Liver (tissue), 9 donors: Measurements from ENCODE around the gene KCNK10. TPM values are rescaled to one million over a fixed set of nuclear protein-coding genes. Genes with fewer than 3 reads are reported as not detected.

Experiments
- DNase-seq: peaks from one replicate; pipeline ENCODE4 v3.0.0-alpha.2; 2017; ENCODE audit warnings: low spot score
- H3K27ac ChIP-seq, 2 donors: one replicate each; pipeline ENCODE4 v1.7.0; 2013; ENCODE audit warnings: inconsistent platforms in 2 of 2, low read length in 2 of 2, control low read depth in 1 of 2, low read depth in 1 of 2, mild to moderate bottlenecking in 1 of 2
- H3K27me3 ChIP-seq, 4 donors: one replicate each; pipeline versions ENCODE4 v1.6.1 to v1.7.0; 2013; ENCODE audit warnings: low read length in 3 of 4, inconsistent platforms in 1 of 4, mild to moderate bottlenecking in 1 of 4, moderate library complexity in 1 of 4; ENCODE audit not compliant: control insufficient read depth in 4 of 4, insufficient read depth in 4 of 4
- H3K36me3 ChIP-seq, 4 donors: one replicate each; pipeline versions ENCODE4 v1.6.1 to v1.7.0; 2013; ENCODE audit warnings: low read length in 3 of 4, mild to moderate bottlenecking in 3 of 4, low read depth in 1 of 4, moderate library complexity in 1 of 4; ENCODE audit not compliant: control insufficient read depth in 4 of 4, insufficient read depth in 3 of 4
- H3K4me1 ChIP-seq, 4 donors: one replicate each; pipeline versions ENCODE4 v1.6.1 to v1.7.0; 2013; ENCODE audit warnings: low read length in 3 of 4, mild to moderate bottlenecking in 3 of 4, moderate library complexity in 1 of 4; ENCODE audit not compliant: control insufficient read depth in 4 of 4, insufficient read depth in 4 of 4
- H3K4me3 ChIP-seq, 3 donors: one replicate each; pipeline versions ENCODE4 v1.6.1 to v1.7.0; 2013; ENCODE audit warnings: low read length in 3 of 3, control low read depth in 1 of 3, low read depth in 1 of 3, mild to moderate bottlenecking in 1 of 3
- H3K9ac ChIP-seq, 2 donors: one replicate each; pipeline ENCODE4 v1.7.0; 2013; ENCODE audit warnings: low read length in 2 of 2, mild to moderate bottlenecking in 2 of 2, moderate library complexity in 2 of 2, control low read depth in 1 of 2, low read depth in 1 of 2
- H3K9me3 ChIP-seq, 4 donors: one replicate each; pipeline versions ENCODE4 v1.6.1 to v1.7.0; 2013; ENCODE audit warnings: low read length in 3 of 4; ENCODE audit not compliant: control insufficient read depth in 4 of 4
- FOXA1 ChIP-seq: IDR thresholded peaks from 2 replicates; pipeline ENCODE4 v1.6.1; 2016; ENCODE audit warnings: antibody characterized with exemption
- FOXA2 ChIP-seq: IDR thresholded peaks from 2 replicates; pipeline ENCODE4 v1.6.1; 2016; ENCODE audit warnings: antibody characterized with exemption
- GABPA ChIP-seq, 2 donors: IDR thresholded peaks in 1 of 2; conservative IDR thresholded peaks in 1 of 2; 2 replicates each; pipeline ENCODE4 v1.6.1; 2016; ENCODE audit warnings: antibody characterized with exemption in 2 of 2, mild to moderate bottlenecking in 1 of 2, moderate library complexity in 1 of 2
- HNF4A ChIP-seq, 2 donors: conservative IDR thresholded peaks; 2 replicates each; pipeline ENCODE4 v1.6.1; 2016; ENCODE audit warnings: antibody characterized with exemption in 2 of 2, mild to moderate bottlenecking in 2 of 2
- HNF4G ChIP-seq: IDR thresholded peaks from 2 replicates; pipeline ENCODE4 v1.6.1; 2016; ENCODE audit warnings: antibody characterized with exemption
- MAX ChIP-seq: IDR thresholded peaks from 2 replicates; pipeline ENCODE4 v1.6.1; 2016; ENCODE audit warnings: antibody characterized with exemption
- NR2F2 ChIP-seq: IDR thresholded peaks from 2 replicates; pipeline ENCODE4 v1.6.1; 2016; ENCODE audit warnings: antibody characterized with exemption
- RAD21 ChIP-seq, 2 donors: IDR thresholded peaks; 2 replicates each; pipeline ENCODE4 v1.6.1; 2016; ENCODE audit warnings: antibody characterized with exemption in 2 of 2, mild to moderate bottlenecking in 2 of 2
- REST ChIP-seq: IDR thresholded peaks from 2 replicates; pipeline ENCODE4 v1.6.1; 2016; ENCODE audit warnings: antibody characterized with exemption, mild to moderate bottlenecking
- RXRA ChIP-seq, 2 donors: IDR thresholded peaks; 2 replicates each; pipeline ENCODE4 v1.6.1; 2017 to 2018; ENCODE audit warnings: antibody characterized with exemption in 2 of 2, mild to moderate bottlenecking in 1 of 2
- SP1 ChIP-seq: IDR thresholded peaks from 2 replicates; pipeline ENCODE4 v1.6.1; 2018; ENCODE audit warnings: antibody characterized with exemption, mild to moderate bottlenecking
- YY1 ChIP-seq: IDR thresholded peaks from 2 replicates; pipeline ENCODE4 v1.6.1; 2016; ENCODE audit warnings: antibody characterized with exemption, mild to moderate bottlenecking
- WGBS: extraction: QIAGEN DNeasy Blood & Tissue Kit; methylation state at CpG from one replicate; pipeline ENCODE4 v1.1.7; 2013; 5-methylcytosine and 5-hydroxymethylcytosine counted together
- polyA plus RNA-seq, 2 donors: library from polyadenylated mRNA; stranded (reverse) in 1 of 2; unstranded in 1 of 2; fragments of 200-250 nt in 1 of 2; fragments of >200 nt in 1 of 2; fragmentation: Nextera tagmentation in 1 of 2; extraction: Ambion mirVana in 1 of 2; gene quantifications; one replicate each; pipeline versions ENCODE4 v1.2.1 to v1.2.3, GENCODE V29; 2013 to 2015
- total RNA-seq, 2 donors: library from RNA; depleted of rRNA; stranded (reverse); fragments of >200 nt; gene quantifications; one replicate each; pipeline ENCODE4 v1.2.3, GENCODE V29; 2014
- TF ChIP-seq, protein P1 (sequence below): IDR thresholded peaks from 2 replicates; pipeline ENCODE4 v1.6.1; 2016; ENCODE audit warnings: antibody characterized with exemption
- TF ChIP-seq, protein P2 (sequence below): fragments of 150-350 bp; IDR thresholded peaks from 2 replicates; pipeline ENCODE4 v1.5.1; 2017; ENCODE audit warnings: improper control_type of control experiment, low read depth, low read length; ENCODE audit not compliant: missing input control
- TF ChIP-seq, protein P3 (sequence below): IDR thresholded peaks from 2 replicates; pipeline ENCODE4 v1.6.1; 2016; ENCODE audit warnings: antibody characterized with exemption
- donor health status: healthy.
- donor health status: healthy.
- donor health status: healthy.
- donor health status: healthy.
- donor health status: healthy.

KCNK10 gene
- total and polyA plus RNA-seq, 4 donors, result 0.05 TPM; not detected in 3

DNA sequence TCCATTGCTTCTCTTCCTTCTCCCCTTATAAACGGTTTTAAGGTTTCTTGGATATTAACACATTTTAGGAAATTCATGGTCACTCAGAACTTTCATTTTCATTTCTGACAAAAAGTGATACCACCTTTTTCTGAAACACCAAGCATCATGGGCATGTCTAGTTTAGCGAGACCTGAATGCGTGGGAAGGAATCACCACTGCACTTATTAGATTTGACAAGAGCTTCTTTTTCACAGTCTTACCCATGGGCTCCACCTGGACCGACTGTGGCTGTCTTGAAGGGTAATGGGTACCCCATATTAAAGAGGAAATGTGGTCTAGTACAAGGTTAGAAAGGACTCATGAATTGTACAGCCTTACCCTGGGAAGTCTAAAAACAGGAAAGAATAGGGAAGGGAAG is 95.4 kb downstream of the KCNK10 start:
- Histone ChIP-seq H3K9ac (no peak overlapping the region), H3K27me3 (no peaks in the 10 kb centered on the region), H3K36me3 (no peaks in the 10 kb centered on the region), H3K4me1 (no peaks in the 10 kb centered on the region), H3K27ac (no peak overlapping the region), H3K9me3 (peaks cover 1 to 8% (median 4%) of the 10 kb centered on the region in 4 donors), H3K4me3 (no peak overlapping the region)
- no peak for DNase-seq
- 89% methylated on average over 4 of the region's 4 CpGs for WGBS
- no peak for TF ChIP-seq RAD21 (IDR thresholded peaks at IDR 0.05)
- TF ChIP-seq HNF4G, result no peak
- TF ChIP-seq, protein P1, sequence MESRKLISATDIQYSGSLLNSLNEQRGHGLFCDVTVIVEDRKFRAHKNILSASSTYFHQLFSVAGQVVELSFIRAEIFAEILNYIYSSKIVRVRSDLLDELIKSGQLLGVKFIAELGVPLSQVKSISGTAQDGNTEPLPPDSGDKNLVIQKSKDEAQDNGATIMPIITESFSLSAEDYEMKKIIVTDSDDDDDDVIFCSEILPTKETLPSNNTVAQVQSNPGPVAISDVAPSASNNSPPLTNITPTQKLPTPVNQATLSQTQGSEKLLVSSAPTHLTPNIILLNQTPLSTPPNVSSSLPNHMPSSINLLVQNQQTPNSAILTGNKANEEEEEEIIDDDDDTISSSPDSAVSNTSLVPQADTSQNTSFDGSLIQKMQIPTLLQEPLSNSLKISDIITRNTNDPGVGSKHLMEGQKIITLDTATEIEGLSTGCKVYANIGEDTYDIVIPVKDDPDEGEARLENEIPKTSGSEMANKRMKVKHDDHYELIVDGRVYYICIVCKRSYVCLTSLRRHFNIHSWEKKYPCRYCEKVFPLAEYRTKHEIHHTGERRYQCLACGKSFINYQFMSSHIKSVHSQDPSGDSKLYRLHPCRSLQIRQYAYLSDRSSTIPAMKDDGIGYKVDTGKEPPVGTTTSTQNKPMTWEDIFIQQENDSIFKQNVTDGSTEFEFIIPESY, result no peak
- no peak for TF ChIP-seq FOXA2
- TF ChIP-seq MAX, result no peak

GRCh38 chr14:88225721-88226120 is 97.3 kb downstream of the KCNK10 start:
- no peaks in the 10 kb centered on the region for H3K27me3 ChIP-seq
- peaks cover 2 to 15% (median 5%) of the 10 kb centered on the region in 4 donors for H3K9me3 ChIP-seq
- H3K36me3 ChIP-seq, result no peaks in the 10 kb centered on the region
- no peak for DNase-seq
- TF ChIP-seq REST, result no peak
- TF ChIP-seq HNF4A (conservative IDR thresholded peaks at IDR 0.05), result no peak
- TF ChIP-seq NR2F2, result no peak
- no peak for TF ChIP-seq RXRA (IDR thresholded peaks at IDR 0.05)
- TF ChIP-seq GABPA (IDR thresholded peaks at IDR 0.05 in 1 of 2, conservative IDR thresholded peaks at IDR 0.05 in 1 of 2), result no peak
- no peak for TF ChIP-seq FOXA2
- TF ChIP-seq, protein P1, result no peak
- TF ChIP-seq, protein P2, sequence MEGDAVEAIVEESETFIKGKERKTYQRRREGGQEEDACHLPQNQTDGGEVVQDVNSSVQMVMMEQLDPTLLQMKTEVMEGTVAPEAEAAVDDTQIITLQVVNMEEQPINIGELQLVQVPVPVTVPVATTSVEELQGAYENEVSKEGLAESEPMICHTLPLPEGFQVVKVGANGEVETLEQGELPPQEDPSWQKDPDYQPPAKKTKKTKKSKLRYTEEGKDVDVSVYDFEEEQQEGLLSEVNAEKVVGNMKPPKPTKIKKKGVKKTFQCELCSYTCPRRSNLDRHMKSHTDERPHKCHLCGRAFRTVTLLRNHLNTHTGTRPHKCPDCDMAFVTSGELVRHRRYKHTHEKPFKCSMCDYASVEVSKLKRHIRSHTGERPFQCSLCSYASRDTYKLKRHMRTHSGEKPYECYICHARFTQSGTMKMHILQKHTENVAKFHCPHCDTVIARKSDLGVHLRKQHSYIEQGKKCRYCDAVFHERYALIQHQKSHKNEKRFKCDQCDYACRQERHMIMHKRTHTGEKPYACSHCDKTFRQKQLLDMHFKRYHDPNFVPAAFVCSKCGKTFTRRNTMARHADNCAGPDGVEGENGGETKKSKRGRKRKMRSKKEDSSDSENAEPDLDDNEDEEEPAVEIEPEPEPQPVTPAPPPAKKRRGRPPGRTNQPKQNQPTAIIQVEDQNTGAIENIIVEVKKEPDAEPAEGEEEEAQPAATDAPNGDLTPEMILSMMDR, result no peak
- TF ChIP-seq, protein P3, sequence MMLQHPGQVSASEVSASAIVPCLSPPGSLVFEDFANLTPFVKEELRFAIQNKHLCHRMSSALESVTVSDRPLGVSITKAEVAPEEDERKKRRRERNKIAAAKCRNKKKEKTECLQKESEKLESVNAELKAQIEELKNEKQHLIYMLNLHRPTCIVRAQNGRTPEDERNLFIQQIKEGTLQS, result no peak
- no peak for TF ChIP-seq SP1
- TF ChIP-seq HNF4G, result no peak
- no peak for TF ChIP-seq FOXA1
- TF ChIP-seq MAX, result no peak
- no peak for TF ChIP-seq YY1
- WGBS, result 64% methylated on average over 3 of the region's 3 CpGs
- H3K4me1 ChIP-seq, result no peaks in the 10 kb centered on the region
- H3K9ac ChIP-seq, result no peak overlapping the region
- H3K4me3 ChIP-seq, result no peak overlapping the region
- H3K27ac ChIP-seq, result no peak overlapping the region
